Heart left ventricle (tissue), 13 donors: ENCODE measurements around the gene PYGB.

ENCODE experiments used
- POLR2A ChIP-seq, 2 donors: fragments of 450-650 bp; IDR thresholded peaks; one replicate each; pipeline ENCODE4 v1.6.1; 2017; ENCODE audit warnings: antibody characterized with exemption in 2 of 2, mild to moderate bottlenecking in 2 of 2, moderate library complexity in 2 of 2
- TF ChIP-seq, protein P1 (sequence below), 12 donors: fragments of 200-600 bp; sonication (generic) in 4 of 12; IDR thresholded peaks; one replicate each; pipeline versions ENCODE4 v1.5.0 to v1.8.0; 2018 to 2022; ENCODE audit warnings: antibody characterized with exemption in 12 of 12, mild to moderate bottlenecking in 5 of 12
- donor health status: ischemic (EF 13 %, LVEDD 7.1; RV severe dilation, severe dysfunction).
- donor health status: DM: no; HTN: yes; CAD: no.
- donor health status: DM: no; HTN: no; CAD: no.
- donor health status: ischemic (EF 25% LVEDD 6.9; RV normal size, moderate dysfunction).
- donor health status: ischemic (EF 25% LVEDD 5.7; RV mildly dilated, moderate dysfunction).
- donor health status: ischemic (EF 35%, LVEDD 5.7; RV mildly dilated, moderate dysfunction).
- donor health status: nonischemic (EF 11% LVEDD 7.7; RV severe dilation, severe dysfunction).
- donor health status: DM: yes; HTN: yes; CAD: no.
- donor health status: PGD.
- donor health status: ischemic (EF 29% LVEDD 5.4; RV normal size, mild dysfunction).
- donor health status: nonischemic (EF 23%, LVEDD 6.1; RV moderate dilation, normal function).

DNA sequence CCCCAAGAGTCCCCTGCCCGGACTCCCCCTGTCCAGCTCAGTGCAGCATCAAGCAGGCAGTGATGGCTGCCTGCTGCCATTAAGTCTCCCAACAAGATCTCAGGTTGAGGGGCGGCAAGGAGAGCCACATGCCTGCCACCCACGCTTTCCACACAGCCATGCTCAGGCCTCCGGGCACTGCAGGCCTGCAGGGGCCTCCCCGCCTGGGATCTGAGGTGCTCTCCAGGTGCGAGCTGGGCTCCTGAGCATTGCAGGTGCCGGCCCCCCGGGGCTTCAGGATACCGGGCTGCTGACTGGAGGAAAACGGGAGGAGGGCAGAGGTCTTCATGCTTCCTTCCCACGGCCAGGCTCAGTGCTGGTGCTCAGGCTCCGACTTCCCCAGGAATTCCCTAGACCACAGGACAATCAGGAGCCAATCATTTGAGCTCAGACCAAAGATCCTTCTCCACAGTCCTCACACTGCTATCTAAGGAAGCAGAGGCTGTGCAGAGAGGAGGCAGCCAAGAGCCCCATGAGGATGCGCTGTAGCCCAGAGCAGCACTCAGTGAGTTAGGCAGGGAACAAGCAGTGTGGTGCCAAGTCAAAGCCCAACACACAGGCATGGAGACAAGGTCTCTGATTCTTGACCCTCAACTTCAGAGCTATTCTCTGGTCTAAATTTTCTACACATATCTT, 52.7 kb downstream of the PYGB start:
- no peak for TF ChIP-seq POLR2A (IDR thresholded peaks at IDR 0.05)
- TF ChIP-seq, protein P1, sequence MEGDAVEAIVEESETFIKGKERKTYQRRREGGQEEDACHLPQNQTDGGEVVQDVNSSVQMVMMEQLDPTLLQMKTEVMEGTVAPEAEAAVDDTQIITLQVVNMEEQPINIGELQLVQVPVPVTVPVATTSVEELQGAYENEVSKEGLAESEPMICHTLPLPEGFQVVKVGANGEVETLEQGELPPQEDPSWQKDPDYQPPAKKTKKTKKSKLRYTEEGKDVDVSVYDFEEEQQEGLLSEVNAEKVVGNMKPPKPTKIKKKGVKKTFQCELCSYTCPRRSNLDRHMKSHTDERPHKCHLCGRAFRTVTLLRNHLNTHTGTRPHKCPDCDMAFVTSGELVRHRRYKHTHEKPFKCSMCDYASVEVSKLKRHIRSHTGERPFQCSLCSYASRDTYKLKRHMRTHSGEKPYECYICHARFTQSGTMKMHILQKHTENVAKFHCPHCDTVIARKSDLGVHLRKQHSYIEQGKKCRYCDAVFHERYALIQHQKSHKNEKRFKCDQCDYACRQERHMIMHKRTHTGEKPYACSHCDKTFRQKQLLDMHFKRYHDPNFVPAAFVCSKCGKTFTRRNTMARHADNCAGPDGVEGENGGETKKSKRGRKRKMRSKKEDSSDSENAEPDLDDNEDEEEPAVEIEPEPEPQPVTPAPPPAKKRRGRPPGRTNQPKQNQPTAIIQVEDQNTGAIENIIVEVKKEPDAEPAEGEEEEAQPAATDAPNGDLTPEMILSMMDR (IDR thresholded peaks at IDR 0.05), result no peak
